SK-N-SH (cell line): ENCODE measurements around the gene NKAIN4. TPM values are rescaled to one million over a fixed set of nuclear protein-coding genes. Genes with fewer than 3 reads are reported as not detected.

ENCODE experiments used
- CTCF ChIA-PET: fragments of 300-600, 350-600 bp; formaldehyde crosslinking; extraction: SDS; loops from one replicate; lab custom pipeline; 2021; lab: Yijun Ruan, JAX
- POLR2A ChIA-PET: fragments of 350-600 bp; sonication (Branson Sonifier 250); formaldehyde crosslinking; extraction: SDS; loops from one replicate; lab custom pipeline; 2020; ENCODE audit warnings: antibody characterized with exemption, inconsistent platforms; lab: Yijun Ruan, JAX
- DNase-seq: peaks from one replicate; pipeline ENCODE4 v3.0.0; 2012
- H2AFZ ChIP-seq: fragments of 200-600 bp; sonication (generic); 2 replicates; pipeline ENCODE4 v1.8.1; 2016; ENCODE audit warnings: antibody characterized with exemption, mild to moderate bottlenecking, low read depth
- H3F3A ChIP-seq: fragments of 200-600 bp; sonication (generic); replicated peaks from 2 replicates; pipeline ENCODE3; 2016; ENCODE audit warnings: antibody characterized with exemption, mild to moderate bottlenecking; ENCODE audit not compliant: insufficient read depth
- H3K27ac ChIP-seq, 2 experiments: fragments of 200-500 bp in 1 of 2; fragments of 200-600 bp in 1 of 2; sonication (Bioruptor generic) in 1 of 2; sonication (generic), shearing (Covaris generic) in 1 of 2; 2 replicates each; pipeline versions ENCODE4 v1.5.1 to v1.6.1; 2014 to 2016; ENCODE audit warnings: low read depth in 2 of 2, inconsistent platforms in 1 of 2, low read length in 1 of 2, mild to moderate bottlenecking in 1 of 2, mixed read lengths in 1 of 2
- H3K27me3 ChIP-seq: fragments of 200-600 bp; sonication (generic), shearing (Covaris generic); 2 replicates; pipeline ENCODE4 v1.6.1; 2016; ENCODE audit warnings: mixed run types; ENCODE audit not compliant: insufficient read depth
- H3K36me3 ChIP-seq, 2 experiments: fragments of 200-500 bp in 1 of 2; fragments of 200-600 bp in 1 of 2; sonication (Bioruptor generic) in 1 of 2; sonication (generic) in 1 of 2; replicated peaks in 1 of 2; 2 replicates each; pipeline versions ENCODE3 to v1.5.1; 2014 to 2016; ENCODE audit warnings: low read length in 1 of 2, mild to moderate bottlenecking in 1 of 2; ENCODE audit not compliant: insufficient read depth in 2 of 2, control insufficient read depth in 1 of 2
- H3K4me1 ChIP-seq, 2 experiments: fragments of 200-500 bp in 1 of 2; fragments of 200-600 bp in 1 of 2; sonication (Bioruptor generic) in 1 of 2; sonication (generic), shearing (Covaris generic) in 1 of 2; 2 replicates each; pipeline versions ENCODE4 v1.5.1 to v1.6.1; 2014 to 2016; ENCODE audit warnings: low read depth in 1 of 2, low read length in 1 of 2, mixed run types in 1 of 2; ENCODE audit not compliant: insufficient read depth in 2 of 2, control insufficient read depth in 1 of 2
- H3K4me2 ChIP-seq: fragments of 200-600 bp; sonication (generic), shearing (Covaris generic); 2 replicates; pipeline ENCODE4 v1.6.1; 2017; ENCODE audit warnings: mixed run types
- H3K4me3 ChIP-seq, 2 experiments: fragments of 200-500 bp in 1 of 2; fragments of 200-600 bp in 1 of 2; sonication (Bioruptor generic) in 1 of 2; sonication (generic), shearing (Covaris generic) in 1 of 2; 2 replicates each; pipeline versions ENCODE4 v1.5.1 to v1.8.1; 2014 to 2016; ENCODE audit warnings: low read depth in 2 of 2, inconsistent platforms in 1 of 2, low read length in 1 of 2, mild to moderate bottlenecking in 1 of 2, mixed read lengths in 1 of 2, moderate library complexity in 1 of 2
- H3K79me2 ChIP-seq: fragments of 200-600 bp; sonication (generic); 2 replicates; pipeline ENCODE4 v1.8.1; 2017; ENCODE audit warnings: mild to moderate bottlenecking; ENCODE audit not compliant: insufficient read depth
- H3K9ac ChIP-seq: fragments of 200-600 bp; sonication (generic); 2 replicates; pipeline ENCODE4 v1.6.1; 2017; ENCODE audit warnings: mixed run types
- H3K9me2 ChIP-seq: fragments of 200-600 bp; sonication (generic); 2 replicates; pipeline ENCODE4 v1.6.1; 2017; ENCODE audit warnings: mixed run types
- H3K9me3 ChIP-seq: fragments of 200-600 bp; sonication (generic); 2 replicates; pipeline ENCODE4 v1.6.1; 2017; ENCODE audit warnings: mixed run types, mild to moderate bottlenecking, moderate library complexity
- H4K20me1 ChIP-seq: fragments of 200-600 bp; sonication (generic); 2 replicates; pipeline ENCODE4 v1.6.1; 2017; ENCODE audit warnings: mild to moderate bottlenecking, mixed run types; ENCODE audit not compliant: insufficient read depth
- EP300 ChIP-seq, 2 experiments: IDR thresholded peaks; 2 replicates each; pipeline versions ENCODE4 v1.4.0 to v1.6.1; 2012; ENCODE audit warnings: borderline replicate concordance in 1 of 2, low read depth in 1 of 2, low read length in 1 of 2
- FOSL2 ChIP-seq: IDR thresholded peaks from 2 replicates; pipeline ENCODE4 v1.4.0; 2012; ENCODE audit warnings: low read depth, mild to moderate bottlenecking, moderate library complexity, borderline replicate concordance
- FOXJ3 ChIP-seq: sonication (generic); formaldehyde crosslinking; IDR thresholded peaks from 2 replicates; pipeline ENCODE4 v1.5.1; 2020; ENCODE audit warnings: mild to moderate bottlenecking, missing genetic modification reagents
- JUND ChIP-seq: IDR thresholded peaks from 2 replicates; pipeline ENCODE4 v1.4.0; 2012
- NFIC ChIP-seq: IDR thresholded peaks from 2 replicates; pipeline ENCODE4 v1.4.0; 2012; ENCODE audit warnings: borderline replicate concordance
- NRF1 ChIP-seq: IDR thresholded peaks from 2 replicates; pipeline ENCODE4 v1.6.1; 2012; ENCODE audit warnings: low read depth, mild to moderate bottlenecking, low read length
- WGBS: methylation state at CpG from one replicate; pipeline ENCODE4 v1.1.6; 2017; ENCODE audit warnings: low lambda C conversion rate; 5-methylcytosine and 5-hydroxymethylcytosine counted together
- polyA plus RNA-seq, 3 experiments: library from polyadenylated mRNA; depleted of rRNA; stranded (reverse); fragments of >200 nt; gene quantifications; 2 replicates each; pipeline ENCODE4 v1.2.3, GENCODE V29; 2012
- TF ChIP-seq, protein P1 (sequence below): fragments of 150-350 bp; IDR thresholded peaks from 2 replicates; pipeline ENCODE4 v1.6.1; 2016; ENCODE audit warnings: mild to moderate bottlenecking, low read depth, low read length
- TF ChIP-seq, protein P2 (sequence below): IDR thresholded peaks from 2 replicates; pipeline ENCODE4 v1.6.1; 2012; ENCODE audit warnings: mild to moderate bottlenecking, low read depth, low read length, moderate library complexity
- TF ChIP-seq, protein P3 (sequence below): IDR thresholded peaks from 2 replicates; pipeline ENCODE4; 2012

Gene NKAIN4
- polyA plus RNA-seq, 1 of the 3 experiments (the other 2 are of a cell fraction), result not detected

DNA sequence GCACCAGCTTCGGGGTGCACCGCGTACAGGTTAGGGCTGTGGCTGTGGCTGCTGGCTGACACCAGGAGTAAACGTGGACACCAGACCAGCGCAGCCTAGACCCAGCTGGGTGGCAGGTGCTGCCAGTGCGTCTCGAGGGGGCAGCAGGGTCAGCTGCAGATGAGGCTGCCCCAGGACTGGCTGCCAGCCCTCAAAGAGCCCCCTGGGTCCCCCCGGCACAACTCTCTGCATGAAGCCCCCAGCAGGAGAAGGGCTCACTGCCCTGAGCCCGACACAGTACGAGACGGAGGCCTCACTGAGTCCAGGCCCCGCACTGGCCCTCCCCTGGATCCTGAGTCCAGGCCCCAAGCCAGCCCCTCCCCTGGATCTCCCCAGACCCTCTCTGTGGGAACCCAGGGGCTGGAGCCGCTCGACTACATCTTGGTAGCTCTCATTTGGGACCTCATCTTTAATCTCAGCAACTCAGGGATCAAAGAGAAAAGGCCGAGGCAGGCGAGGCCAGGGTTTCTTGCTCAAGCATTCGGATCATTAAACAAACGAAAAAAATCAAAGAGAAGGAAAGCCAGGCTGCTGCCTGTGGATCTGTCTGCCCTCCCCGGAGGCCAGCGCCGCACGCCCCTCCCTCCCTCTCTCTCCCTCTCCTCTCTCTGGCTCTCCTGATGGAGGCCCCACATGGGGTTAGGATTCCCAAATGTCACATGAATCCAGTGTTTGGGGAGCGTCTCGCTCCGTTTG, 7.0 kb upstream of the NKAIN4 start:
- Histone ChIP-seq H3K27me3 (peaks cover 15% of the 10 kb centered on the region), H3K4me2 (no peak overlapping the region), H3K9ac (no peak overlapping the region), H3K4me3 (no peak overlapping the region), H3K79me2 (no peaks in the 10 kb centered on the region), H3K36me3 (no peaks in the 10 kb centered on the region), H3F3A (no peaks in the 10 kb centered on the region), H3K27ac (no peak overlapping the region), H2AFZ (no peak overlapping the region), H3K9me2 (no peaks in the 10 kb centered on the region), H3K9me3 (no peaks in the 10 kb centered on the region), H3K4me1 (peaks cover 0 to 5% of the 10 kb centered on the region in 2 experiments; a peak in 1 of 4 replicates), H4K20me1 (no peaks in the 10 kb centered on the region)
- TF ChIP-seq, protein P1, sequence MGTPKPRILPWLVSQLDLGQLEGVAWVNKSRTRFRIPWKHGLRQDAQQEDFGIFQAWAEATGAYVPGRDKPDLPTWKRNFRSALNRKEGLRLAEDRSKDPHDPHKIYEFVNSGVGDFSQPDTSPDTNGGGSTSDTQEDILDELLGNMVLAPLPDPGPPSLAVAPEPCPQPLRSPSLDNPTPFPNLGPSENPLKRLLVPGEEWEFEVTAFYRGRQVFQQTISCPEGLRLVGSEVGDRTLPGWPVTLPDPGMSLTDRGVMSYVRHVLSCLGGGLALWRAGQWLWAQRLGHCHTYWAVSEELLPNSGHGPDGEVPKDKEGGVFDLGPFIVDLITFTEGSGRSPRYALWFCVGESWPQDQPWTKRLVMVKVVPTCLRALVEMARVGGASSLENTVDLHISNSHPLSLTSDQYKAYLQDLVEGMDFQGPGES, result no peak
- TF ChIP-seq NRF1 (no peak), EP300 (IDR thresholded peaks at IDR 0.05; ENCODE audit: borderline replicate concordance in 1 of 2, low read depth in 1 of 2, low read length in 1 of 2) (no peak), NFIC (no peak), JUND (no peak), FOXJ3 (CRISPR knock-in tag) (no peak)
- TF ChIP-seq, protein P2, sequence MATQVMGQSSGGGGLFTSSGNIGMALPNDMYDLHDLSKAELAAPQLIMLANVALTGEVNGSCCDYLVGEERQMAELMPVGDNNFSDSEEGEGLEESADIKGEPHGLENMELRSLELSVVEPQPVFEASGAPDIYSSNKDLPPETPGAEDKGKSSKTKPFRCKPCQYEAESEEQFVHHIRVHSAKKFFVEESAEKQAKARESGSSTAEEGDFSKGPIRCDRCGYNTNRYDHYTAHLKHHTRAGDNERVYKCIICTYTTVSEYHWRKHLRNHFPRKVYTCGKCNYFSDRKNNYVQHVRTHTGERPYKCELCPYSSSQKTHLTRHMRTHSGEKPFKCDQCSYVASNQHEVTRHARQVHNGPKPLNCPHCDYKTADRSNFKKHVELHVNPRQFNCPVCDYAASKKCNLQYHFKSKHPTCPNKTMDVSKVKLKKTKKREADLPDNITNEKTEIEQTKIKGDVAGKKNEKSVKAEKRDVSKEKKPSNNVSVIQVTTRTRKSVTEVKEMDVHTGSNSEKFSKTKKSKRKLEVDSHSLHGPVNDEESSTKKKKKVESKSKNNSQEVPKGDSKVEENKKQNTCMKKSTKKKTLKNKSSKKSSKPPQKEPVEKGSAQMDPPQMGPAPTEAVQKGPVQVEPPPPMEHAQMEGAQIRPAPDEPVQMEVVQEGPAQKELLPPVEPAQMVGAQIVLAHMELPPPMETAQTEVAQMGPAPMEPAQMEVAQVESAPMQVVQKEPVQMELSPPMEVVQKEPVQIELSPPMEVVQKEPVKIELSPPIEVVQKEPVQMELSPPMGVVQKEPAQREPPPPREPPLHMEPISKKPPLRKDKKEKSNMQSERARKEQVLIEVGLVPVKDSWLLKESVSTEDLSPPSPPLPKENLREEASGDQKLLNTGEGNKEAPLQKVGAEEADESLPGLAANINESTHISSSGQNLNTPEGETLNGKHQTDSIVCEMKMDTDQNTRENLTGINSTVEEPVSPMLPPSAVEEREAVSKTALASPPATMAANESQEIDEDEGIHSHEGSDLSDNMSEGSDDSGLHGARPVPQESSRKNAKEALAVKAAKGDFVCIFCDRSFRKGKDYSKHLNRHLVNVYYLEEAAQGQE, result no peak
- TF ChIP-seq, protein P3, sequence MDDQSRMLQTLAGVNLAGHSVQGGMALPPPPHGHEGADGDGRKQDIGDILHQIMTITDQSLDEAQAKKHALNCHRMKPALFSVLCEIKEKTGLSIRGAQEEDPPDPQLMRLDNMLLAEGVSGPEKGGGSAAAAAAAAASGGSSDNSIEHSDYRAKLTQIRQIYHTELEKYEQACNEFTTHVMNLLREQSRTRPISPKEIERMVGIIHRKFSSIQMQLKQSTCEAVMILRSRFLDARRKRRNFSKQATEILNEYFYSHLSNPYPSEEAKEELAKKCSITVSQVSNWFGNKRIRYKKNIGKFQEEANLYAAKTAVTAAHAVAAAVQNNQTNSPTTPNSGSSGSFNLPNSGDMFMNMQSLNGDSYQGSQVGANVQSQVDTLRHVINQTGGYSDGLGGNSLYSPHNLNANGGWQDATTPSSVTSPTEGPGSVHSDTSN, result no peak
- WGBS, result 47% methylated on average over 14 of the region's 25 CpGs
- ChIA-PET POLR2A (no interaction called here), CTCF (interaction anchor here (0.8 to 3.5 kb wide), 5 partner anchors 9 to 121 kb away, joined by 3 to 21 read pairs (median 3); partner anchors contain the start of gene ARFGAP1)
- no peak for DNase-seq

DNA sequence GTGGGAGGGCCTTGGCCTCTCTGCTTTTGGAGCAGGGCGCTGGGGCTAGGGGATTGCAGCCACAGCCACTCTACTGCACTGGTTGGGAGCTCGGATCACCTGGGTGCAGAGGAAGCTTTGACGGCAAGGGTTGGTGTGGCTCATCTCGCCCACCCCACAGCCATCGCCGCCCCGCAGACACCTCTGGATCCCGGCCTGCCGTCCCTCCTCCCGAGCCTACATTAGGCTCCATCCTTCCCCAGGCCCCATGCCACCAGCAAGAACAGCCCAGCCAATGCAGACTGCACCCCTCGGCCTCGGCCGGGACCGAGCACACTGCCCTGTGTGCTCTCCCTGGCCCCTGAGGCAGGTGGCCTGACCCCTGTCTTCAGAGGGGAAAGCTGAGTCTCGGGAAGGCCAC, 6.3 kb upstream of the NKAIN4 start:
- Histone ChIP-seq H3K9me3 (no peaks in the 10 kb centered on the region), H2AFZ (no peak overlapping the region), H3F3A (no peaks in the 10 kb centered on the region), H4K20me1 (no peaks in the 10 kb centered on the region), H3K4me2 (no peak overlapping the region), H3K4me1 (peaks cover 0 to 5% of the 10 kb centered on the region in 2 experiments; a peak in 1 of 4 replicates), H3K9ac (no peak overlapping the region), H3K79me2 (no peaks in the 10 kb centered on the region), H3K27ac (no peak overlapping the region), H3K27me3 (peaks cover 15% of the 10 kb centered on the region), H3K36me3 (no peaks in the 10 kb centered on the region), H3K4me3 (no peak overlapping the region), H3K9me2 (no peaks in the 10 kb centered on the region)
- ChIA-PET CTCF (interaction anchor here (0.8 to 3.5 kb wide), 4 partner anchors 12 to 121 kb away, joined by 3 to 21 read pairs (median 5); partner anchors contain the start of gene ARFGAP1), POLR2A (no interaction called here)
- no peak for DNase-seq
- WGBS, result 50% methylated on average over 9 of the region's 15 CpGs
- no peak for TF ChIP-seq FOSL2
- no peak for TF ChIP-seq NFIC
- TF ChIP-seq, protein P3, result no peak
- no peak for TF ChIP-seq EP300 (IDR thresholded peaks at IDR 0.05; ENCODE audit: borderline replicate concordance in 1 of 2, low read depth in 1 of 2, low read length in 1 of 2)
